Progenitor cell of endocrine pancreas (in vitro differentiated cells): ENCODE data around the gene AADAT. TPM values are rescaled to one million over a fixed set of nuclear protein-coding genes. Genes with fewer than 3 reads are reported as not detected.

Experiments used
- DNase-seq: peaks from one replicate; pipeline ENCODE4 v3.0.0; 2021; ENCODE audit warnings: low spot score; ENCODE audit not compliant: unreplicated experiment
- H3K27ac Mint-ChIP-seq: 2 replicates; pipeline ENCODE4 v1.8.0; 2021; ENCODE audit warnings: mild to moderate bottlenecking, moderate library complexity, mixed read lengths
- H3K27me3 Mint-ChIP-seq: 2 replicates; pipeline ENCODE4 v1.8.0; 2021; ENCODE audit warnings: mixed read lengths
- H3K36me3 Mint-ChIP-seq: 2 replicates; pipeline ENCODE4 v1.8.0; 2022; ENCODE audit warnings: mixed read lengths; ENCODE audit not compliant: insufficient read depth
- H3K4me1 Mint-ChIP-seq: 2 replicates; pipeline ENCODE4 v1.8.0; 2021; ENCODE audit warnings: low read depth, mixed read lengths
- H3K4me3 Mint-ChIP-seq: 2 replicates; pipeline ENCODE4 v1.8.0; 2021; ENCODE audit warnings: low read depth, mild to moderate bottlenecking, moderate library complexity, mixed read lengths
- H3K9me3 Mint-ChIP-seq: 2 replicates; pipeline ENCODE4 v1.8.0; 2021; ENCODE audit warnings: low read depth, mixed read lengths
- long read RNA-seq: library from polyadenylated mRNA; unstranded; transcript quantifications from one replicate; pipeline ENCODE4 v2.0.0, GENCODE V29; 2020
- total RNA-seq: library from RNA; stranded (reverse); gene quantifications from 2 replicates; pipeline ENCODE4 v1.2.1, GENCODE V29; 2021
- TF ChIP-seq, protein P1 (sequence below): fragments of 200-600 bp; sonication (generic); IDR thresholded peaks from one replicate; pipeline ENCODE4 v1.5.0; 2021; ENCODE audit warnings: antibody characterized with exemption, mild to moderate bottlenecking; ENCODE audit not compliant: unreplicated experiment

AADAT gene
- 33.1 and 34.1 TPM in 2 replicates for total RNA-seq
- long read RNA-seq, transcript AADAT-201 (13 exons, 2,261 nt), result major isoform, 17 of 38 reads
- long read RNA-seq, transcript AADAT-202 (14 exons, 2,101 nt), result minor isoform, 9 of 38 reads
- long read RNA-seq, partial matches to known transcripts, result 5 of 38 reads
- long read RNA-seq, other reads (novel, unspliced or antisense), result 7 of 38 reads

DNA sequence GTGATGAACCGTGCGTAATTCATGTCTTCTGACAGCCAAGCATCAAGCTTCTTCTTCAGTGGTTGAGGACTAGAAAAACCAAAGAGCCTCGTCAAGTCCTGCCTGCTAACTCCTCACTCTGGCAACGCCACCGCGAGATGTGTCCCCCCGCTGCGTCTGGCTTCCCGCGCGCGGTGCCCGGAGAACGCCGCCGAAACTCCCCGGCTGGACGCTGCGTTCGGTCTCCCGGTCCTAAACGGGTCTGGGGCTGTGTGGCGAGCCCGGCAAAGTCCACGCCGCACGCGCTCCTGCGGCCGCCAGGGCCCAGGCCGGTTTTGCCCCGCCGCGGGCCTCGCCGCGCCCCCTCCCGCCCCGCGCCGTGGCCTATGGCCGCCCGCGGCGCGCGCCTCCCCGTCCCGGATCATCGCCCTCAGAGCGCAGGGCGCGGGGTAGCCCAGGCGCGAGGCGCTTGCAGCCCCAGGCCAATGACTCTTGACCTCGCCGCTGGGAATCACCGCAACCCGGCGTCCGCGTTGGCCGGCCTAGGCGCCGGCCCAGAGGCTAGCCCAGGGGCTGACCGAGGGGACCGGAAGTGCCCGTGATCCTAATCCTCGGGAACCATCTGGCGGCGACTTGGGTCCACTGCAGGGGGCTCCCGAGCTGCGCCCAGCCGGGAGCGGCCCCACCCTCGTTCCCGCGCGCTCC lies at the start of gene AADAT:
Gene AADAT, minus strand, starts transcription at position 289 of the 684 bp plus-strand sequence. Its CDS starts 266 bp downstream, at position 23.
- Mint-ChIP-seq H3K4me1 (peaks cover 24% of the 10 kb centered on the region), H3K9me3 (no peaks in the 10 kb centered on the region), H3K27ac (peak within 1 kb of the TSS; percentile 95), H3K4me3 (peak within 1 kb of the TSS; percentile 84), H3K36me3 (peaks cover 13% of the 10 kb centered on the region), H3K27me3 (no peaks in the 10 kb centered on the region)
- peak; percentile 81 for DNase-seq
- TF ChIP-seq, protein P1, sequence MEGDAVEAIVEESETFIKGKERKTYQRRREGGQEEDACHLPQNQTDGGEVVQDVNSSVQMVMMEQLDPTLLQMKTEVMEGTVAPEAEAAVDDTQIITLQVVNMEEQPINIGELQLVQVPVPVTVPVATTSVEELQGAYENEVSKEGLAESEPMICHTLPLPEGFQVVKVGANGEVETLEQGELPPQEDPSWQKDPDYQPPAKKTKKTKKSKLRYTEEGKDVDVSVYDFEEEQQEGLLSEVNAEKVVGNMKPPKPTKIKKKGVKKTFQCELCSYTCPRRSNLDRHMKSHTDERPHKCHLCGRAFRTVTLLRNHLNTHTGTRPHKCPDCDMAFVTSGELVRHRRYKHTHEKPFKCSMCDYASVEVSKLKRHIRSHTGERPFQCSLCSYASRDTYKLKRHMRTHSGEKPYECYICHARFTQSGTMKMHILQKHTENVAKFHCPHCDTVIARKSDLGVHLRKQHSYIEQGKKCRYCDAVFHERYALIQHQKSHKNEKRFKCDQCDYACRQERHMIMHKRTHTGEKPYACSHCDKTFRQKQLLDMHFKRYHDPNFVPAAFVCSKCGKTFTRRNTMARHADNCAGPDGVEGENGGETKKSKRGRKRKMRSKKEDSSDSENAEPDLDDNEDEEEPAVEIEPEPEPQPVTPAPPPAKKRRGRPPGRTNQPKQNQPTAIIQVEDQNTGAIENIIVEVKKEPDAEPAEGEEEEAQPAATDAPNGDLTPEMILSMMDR, result peak; percentile 74

- H3K36me3 Mint-ChIP-seq, result no peaks in the 10 kb centered on the region
- H3K27me3 Mint-ChIP-seq, result peaks cover 5% of the 10 kb centered on the region
- TF ChIP-seq, protein P1, result peak; percentile 88
- no peak overlapping the region for H3K4me3 Mint-ChIP-seq
- no peaks in the 10 kb centered on the region for H3K4me1 Mint-ChIP-seq
- peak; percentile 56 for DNase-seq
- peaks cover 3% of the 10 kb centered on the region for H3K9me3 Mint-ChIP-seq
- H3K27ac Mint-ChIP-seq, result no peak overlapping the region
Measured at GRCh38 chr4:170138580-170139194, 48.9 kb upstream of the AADAT start.

DNA sequence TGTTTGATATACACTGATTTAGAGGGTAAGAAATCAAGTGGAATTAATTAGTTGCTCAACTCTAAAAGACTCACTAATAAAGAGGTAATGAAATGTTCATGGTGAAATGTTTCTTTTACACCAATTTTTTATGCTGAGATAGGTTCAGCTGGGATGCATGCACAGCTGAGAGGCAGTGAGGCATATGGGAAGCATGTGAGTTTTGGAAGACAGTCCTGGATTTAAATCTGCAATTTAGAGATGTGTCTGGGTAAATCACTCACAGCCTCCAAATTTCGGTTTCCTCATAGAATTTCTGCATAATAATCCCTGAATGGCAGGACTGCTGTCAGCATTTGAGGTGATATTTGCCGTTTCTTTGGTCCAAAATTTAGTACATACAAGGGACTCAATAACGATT lies 48.2 kb upstream of the AADAT start:
- no peak for DNase-seq
- Mint-ChIP-seq H3K4me1 (no peaks in the 10 kb centered on the region), H3K27ac (no peak overlapping the region), H3K36me3 (peaks cover 3% of the 10 kb centered on the region), H3K9me3 (peaks cover 9% of the 10 kb centered on the region), H3K4me3 (no peak overlapping the region), H3K27me3 (peaks cover 5% of the 10 kb centered on the region)
- TF ChIP-seq, protein P1, result no peak

DNA sequence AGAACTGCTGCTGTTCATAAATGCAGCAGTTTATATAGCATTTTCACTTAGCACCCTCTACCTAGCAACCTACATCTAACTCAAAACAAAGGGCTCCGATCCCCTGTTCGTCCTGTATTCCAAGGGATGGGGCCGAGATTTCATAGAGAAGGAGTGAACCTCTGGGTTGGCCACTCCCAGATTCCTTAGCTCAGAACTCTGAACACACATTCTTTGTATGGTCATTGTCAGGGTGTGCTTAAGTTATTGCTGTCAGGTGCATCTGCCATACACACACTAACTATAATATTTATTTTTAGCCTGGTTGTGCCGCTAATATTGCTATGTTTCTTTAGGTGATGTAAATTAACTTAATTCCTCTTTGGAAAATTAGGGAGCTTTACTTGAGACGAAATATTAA lies 47.7 kb upstream of the AADAT start:
- Mint-ChIP-seq H3K27me3 (peaks cover 5% of the 10 kb centered on the region), H3K4me1 (no peaks in the 10 kb centered on the region)

DNA sequence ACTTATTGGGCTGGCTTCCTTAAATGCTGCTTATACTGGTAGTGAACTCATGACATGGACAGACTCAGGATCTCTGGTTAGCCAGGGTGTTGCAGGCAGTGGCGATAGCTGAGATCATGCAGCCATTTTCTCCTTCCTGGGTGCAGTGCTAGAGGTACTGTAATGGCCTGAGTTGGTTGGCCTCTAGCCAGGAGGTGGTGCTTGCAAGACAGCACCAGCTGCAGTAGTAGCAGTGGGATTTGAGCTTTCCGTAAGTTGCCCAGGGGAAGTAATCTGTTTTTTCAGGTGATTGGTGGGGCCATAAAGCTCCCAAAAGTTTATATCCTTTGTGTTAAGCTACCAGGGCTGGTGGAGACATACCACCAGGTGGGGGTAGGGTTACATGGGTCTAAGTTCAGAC lies 45.1 kb upstream of the AADAT start:
- Mint-ChIP-seq H3K9me3 (peaks cover 15% of the 10 kb centered on the region), H3K4me3 (no peak overlapping the region), H3K36me3 (peaks cover 5% of the 10 kb centered on the region), H3K4me1 (no peaks in the 10 kb centered on the region), H3K27ac (no peak overlapping the region), H3K27me3 (peaks cover 5% of the 10 kb centered on the region)
- TF ChIP-seq, protein P1, result no peak
- no peak for DNase-seq

More for the DNA sequence above, 47.7 kb upstream of the AADAT start:
- Mint-ChIP-seq H3K27ac (no peak overlapping the region), H3K4me3 (no peak overlapping the region), H3K36me3 (peaks cover 5% of the 10 kb centered on the region), H3K9me3 (peaks cover 11% of the 10 kb centered on the region)
- DNase-seq, result no peak
- TF ChIP-seq, protein P1, result no peak
